Measurements from ENCODE around the gene SPATA31E1. TPM values are rescaled to one million over a fixed set of nuclear protein-coding genes. Genes with fewer than 3 reads are reported as not detected.

The SPATA31E1 gene
- total and polyA plus RNA-seq, 10 of the 15 experiments (the other 5 are each of a cell fraction or from before 2014, with no cell fraction given) = not detected

DNA sequence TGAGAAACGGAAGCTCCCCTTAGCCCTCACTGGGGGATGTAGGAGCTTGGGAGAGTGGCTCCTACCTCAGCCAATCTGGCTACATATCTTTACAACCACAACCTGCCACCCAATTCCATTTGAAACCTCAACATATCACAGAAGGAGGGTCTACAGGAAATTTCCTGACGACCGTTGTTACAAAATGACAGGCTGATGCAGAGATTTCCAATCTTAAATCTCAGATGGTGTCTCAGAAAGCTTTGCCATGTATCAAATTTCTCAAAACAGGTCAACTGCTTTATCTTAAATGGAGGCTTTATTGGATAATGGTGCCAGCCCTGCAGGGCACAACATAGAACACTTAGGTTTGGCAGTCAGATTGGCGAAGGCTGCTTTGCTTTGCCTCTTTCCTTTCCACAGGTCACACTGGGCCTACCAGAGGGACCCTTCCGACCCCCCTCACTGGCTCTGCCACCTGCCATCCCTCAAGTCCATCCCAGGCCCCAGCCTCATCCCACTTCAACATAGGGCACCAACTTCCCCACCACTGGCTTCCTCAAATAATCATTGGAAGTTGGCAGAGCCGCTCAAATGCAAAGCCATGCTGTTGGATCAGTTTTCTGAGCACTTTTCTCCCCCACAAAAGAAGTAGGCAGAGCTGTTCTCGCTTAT is 11.1 kb upstream of the SPATA31E1 start:
- H3K4me1 ChIP-seq (ENCODE audit: control insufficient read depth, insufficient read depth, low read length) = no peaks in the 10 kb centered on the region
- no peaks in the 10 kb centered on the region for H3K9me3 ChIP-seq (replicated peaks; ENCODE audit: control insufficient read depth, insufficient read depth, low read length)
- in situ Hi-C loops (cut with MboI) = no loop called here
- no peaks in the 10 kb centered on the region for H3K27me3 ChIP-seq (replicated peaks in 1 of 2; ENCODE audit: control insufficient read depth in 2 of 2, insufficient read depth in 2 of 2, low read length in 1 of 2)
- intact Hi-C loops (cut with micrococcal nuclease; ENCODE audit: unreplicated experiment) = no loop called here
- FAIRE-seq = no peak
- H3K4me3 ChIP-seq = no peak overlapping the region
- no peak for DNase-seq (ENCODE audit: low read depth, low spot score)
- ChIA-PET POLR2A (no interaction called here), CTCF (no interaction called here), RAD21 (ENCODE audit: unreplicated experiment) (no interaction called here), SMC1A (ENCODE audit: uncharacterized antibody, unreplicated experiment) (no interaction called here)
- H2AFZ ChIP-seq (ENCODE audit: control insufficient read depth, low read depth, low read length) = no peak overlapping the region
- no peak overlapping the region for H3K4me2 ChIP-seq (ENCODE audit: control insufficient read depth, insufficient read depth)
- 16% methylated on average over 7 of the region's 7 CpGs for WGBS (ENCODE audit: insufficient coverage, insufficient replicate concordance, low lambda C conversion rate, missing lambda C conversion rate)
- no peak overlapping the region for H3K27ac ChIP-seq (ENCODE audit: control insufficient read depth, insufficient read depth)
- no peaks in the 10 kb centered on the region for H3K36me3 ChIP-seq (ENCODE audit: control insufficient read depth in 2 of 2, insufficient read depth in 2 of 2, low read length in 1 of 2)
- H3K79me2 ChIP-seq (ENCODE audit: control insufficient read depth, insufficient read depth, low read length) = no peaks in the 10 kb centered on the region
- no TSS peak for BruUV-seq (replicated peaks)
- no peak for ATAC-seq
- H4K20me1 ChIP-seq (ENCODE audit: control insufficient read depth, insufficient read depth) = no peaks in the 10 kb centered on the region
- no peak overlapping the region for H3K9ac ChIP-seq (ENCODE audit: control insufficient read depth, insufficient read depth, low read length)
- TF ChIP-seq, protein P1, sequence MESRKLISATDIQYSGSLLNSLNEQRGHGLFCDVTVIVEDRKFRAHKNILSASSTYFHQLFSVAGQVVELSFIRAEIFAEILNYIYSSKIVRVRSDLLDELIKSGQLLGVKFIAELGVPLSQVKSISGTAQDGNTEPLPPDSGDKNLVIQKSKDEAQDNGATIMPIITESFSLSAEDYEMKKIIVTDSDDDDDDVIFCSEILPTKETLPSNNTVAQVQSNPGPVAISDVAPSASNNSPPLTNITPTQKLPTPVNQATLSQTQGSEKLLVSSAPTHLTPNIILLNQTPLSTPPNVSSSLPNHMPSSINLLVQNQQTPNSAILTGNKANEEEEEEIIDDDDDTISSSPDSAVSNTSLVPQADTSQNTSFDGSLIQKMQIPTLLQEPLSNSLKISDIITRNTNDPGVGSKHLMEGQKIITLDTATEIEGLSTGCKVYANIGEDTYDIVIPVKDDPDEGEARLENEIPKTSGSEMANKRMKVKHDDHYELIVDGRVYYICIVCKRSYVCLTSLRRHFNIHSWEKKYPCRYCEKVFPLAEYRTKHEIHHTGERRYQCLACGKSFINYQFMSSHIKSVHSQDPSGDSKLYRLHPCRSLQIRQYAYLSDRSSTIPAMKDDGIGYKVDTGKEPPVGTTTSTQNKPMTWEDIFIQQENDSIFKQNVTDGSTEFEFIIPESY (IDR thresholded peaks at IDR 0.05) = no peak
- TF ChIP-seq, protein P2, sequence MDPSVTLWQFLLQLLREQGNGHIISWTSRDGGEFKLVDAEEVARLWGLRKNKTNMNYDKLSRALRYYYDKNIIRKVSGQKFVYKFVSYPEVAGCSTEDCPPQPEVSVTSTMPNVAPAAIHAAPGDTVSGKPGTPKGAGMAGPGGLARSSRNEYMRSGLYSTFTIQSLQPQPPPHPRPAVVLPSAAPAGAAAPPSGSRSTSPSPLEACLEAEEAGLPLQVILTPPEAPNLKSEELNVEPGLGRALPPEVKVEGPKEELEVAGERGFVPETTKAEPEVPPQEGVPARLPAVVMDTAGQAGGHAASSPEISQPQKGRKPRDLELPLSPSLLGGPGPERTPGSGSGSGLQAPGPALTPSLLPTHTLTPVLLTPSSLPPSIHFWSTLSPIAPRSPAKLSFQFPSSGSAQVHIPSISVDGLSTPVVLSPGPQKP (IDR thresholded peaks at IDR 0.05; ENCODE audit: low read depth, low read length) = no peak
- no peak for TF ChIP-seq RBBP5 (conservative IDR thresholded peaks at IDR 0.05)
- TF ChIP-seq, protein P3, sequence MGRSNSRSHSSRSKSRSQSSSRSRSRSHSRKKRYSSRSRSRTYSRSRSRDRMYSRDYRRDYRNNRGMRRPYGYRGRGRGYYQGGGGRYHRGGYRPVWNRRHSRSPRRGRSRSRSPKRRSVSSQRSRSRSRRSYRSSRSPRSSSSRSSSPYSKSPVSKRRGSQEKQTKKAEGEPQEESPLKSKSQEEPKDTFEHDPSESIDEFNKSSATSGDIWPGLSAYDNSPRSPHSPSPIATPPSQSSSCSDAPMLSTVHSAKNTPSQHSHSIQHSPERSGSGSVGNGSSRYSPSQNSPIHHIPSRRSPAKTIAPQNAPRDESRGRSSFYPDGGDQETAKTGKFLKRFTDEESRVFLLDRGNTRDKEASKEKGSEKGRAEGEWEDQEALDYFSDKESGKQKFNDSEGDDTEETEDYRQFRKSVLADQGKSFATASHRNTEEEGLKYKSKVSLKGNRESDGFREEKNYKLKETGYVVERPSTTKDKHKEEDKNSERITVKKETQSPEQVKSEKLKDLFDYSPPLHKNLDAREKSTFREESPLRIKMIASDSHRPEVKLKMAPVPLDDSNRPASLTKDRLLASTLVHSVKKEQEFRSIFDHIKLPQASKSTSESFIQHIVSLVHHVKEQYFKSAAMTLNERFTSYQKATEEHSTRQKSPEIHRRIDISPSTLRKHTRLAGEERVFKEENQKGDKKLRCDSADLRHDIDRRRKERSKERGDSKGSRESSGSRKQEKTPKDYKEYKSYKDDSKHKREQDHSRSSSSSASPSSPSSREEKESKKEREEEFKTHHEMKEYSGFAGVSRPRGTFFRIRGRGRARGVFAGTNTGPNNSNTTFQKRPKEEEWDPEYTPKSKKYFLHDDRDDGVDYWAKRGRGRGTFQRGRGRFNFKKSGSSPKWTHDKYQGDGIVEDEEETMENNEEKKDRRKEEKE (IDR thresholded peaks at IDR 0.05) = no peak
- TF ChIP-seq, protein P4, sequence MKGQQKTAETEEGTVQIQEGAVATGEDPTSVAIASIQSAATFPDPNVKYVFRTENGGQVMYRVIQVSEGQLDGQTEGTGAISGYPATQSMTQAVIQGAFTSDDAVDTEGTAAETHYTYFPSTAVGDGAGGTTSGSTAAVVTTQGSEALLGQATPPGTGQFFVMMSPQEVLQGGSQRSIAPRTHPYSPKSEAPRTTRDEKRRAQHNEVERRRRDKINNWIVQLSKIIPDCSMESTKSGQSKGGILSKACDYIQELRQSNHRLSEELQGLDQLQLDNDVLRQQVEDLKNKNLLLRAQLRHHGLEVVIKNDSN (IDR thresholded peaks at IDR 0.05; ENCODE audit: borderline replicate concordance, extremely low read length, insufficient read depth, low read depth, low read length) = no peak
- TF ChIP-seq SIX5 (IDR thresholded peaks at IDR 0.05; ENCODE audit: low read depth, low read length, severe bottlenecking) = no peak
- TF ChIP-seq, protein P5, sequence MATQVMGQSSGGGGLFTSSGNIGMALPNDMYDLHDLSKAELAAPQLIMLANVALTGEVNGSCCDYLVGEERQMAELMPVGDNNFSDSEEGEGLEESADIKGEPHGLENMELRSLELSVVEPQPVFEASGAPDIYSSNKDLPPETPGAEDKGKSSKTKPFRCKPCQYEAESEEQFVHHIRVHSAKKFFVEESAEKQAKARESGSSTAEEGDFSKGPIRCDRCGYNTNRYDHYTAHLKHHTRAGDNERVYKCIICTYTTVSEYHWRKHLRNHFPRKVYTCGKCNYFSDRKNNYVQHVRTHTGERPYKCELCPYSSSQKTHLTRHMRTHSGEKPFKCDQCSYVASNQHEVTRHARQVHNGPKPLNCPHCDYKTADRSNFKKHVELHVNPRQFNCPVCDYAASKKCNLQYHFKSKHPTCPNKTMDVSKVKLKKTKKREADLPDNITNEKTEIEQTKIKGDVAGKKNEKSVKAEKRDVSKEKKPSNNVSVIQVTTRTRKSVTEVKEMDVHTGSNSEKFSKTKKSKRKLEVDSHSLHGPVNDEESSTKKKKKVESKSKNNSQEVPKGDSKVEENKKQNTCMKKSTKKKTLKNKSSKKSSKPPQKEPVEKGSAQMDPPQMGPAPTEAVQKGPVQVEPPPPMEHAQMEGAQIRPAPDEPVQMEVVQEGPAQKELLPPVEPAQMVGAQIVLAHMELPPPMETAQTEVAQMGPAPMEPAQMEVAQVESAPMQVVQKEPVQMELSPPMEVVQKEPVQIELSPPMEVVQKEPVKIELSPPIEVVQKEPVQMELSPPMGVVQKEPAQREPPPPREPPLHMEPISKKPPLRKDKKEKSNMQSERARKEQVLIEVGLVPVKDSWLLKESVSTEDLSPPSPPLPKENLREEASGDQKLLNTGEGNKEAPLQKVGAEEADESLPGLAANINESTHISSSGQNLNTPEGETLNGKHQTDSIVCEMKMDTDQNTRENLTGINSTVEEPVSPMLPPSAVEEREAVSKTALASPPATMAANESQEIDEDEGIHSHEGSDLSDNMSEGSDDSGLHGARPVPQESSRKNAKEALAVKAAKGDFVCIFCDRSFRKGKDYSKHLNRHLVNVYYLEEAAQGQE (IDR thresholded peaks at IDR 0.05; ENCODE audit: low read depth, low read length) = no peak
- no peak for TF ChIP-seq PAX5 (IDR thresholded peaks at IDR 0.05; ENCODE audit: borderline replicate concordance, low read depth, low read length)
- TF ChIP-seq SMAD1 (IDR thresholded peaks at IDR 0.05; ENCODE audit: low read depth, partially characterized antibody) = no peak
- TF ChIP-seq SRF (IDR thresholded peaks at IDR 0.05; ENCODE audit: low read depth in 2 of 2, low read length in 2 of 2) = no peak
- no peak for TF ChIP-seq NR2F1 (conservative IDR thresholded peaks at IDR 0.05)
- no peak for TF ChIP-seq ZNF274 (IDR thresholded peaks at IDR 0.05; ENCODE audit: insufficient read depth, insufficient read length)
- no peak for TF ChIP-seq RB1 (IDR thresholded peaks at IDR 0.05; ENCODE audit: borderline replicate concordance)

Measured in GM12878 (cell line).